GM12892 (cell line): ENCODE data around the gene SLC38A1.

Experiments
- POLR2A ChIP-seq: IDR thresholded peaks from 2 replicates; pipeline ENCODE4 v1.6.1; 2011; ENCODE audit warnings: low read depth, low read length, control low read depth
- POLR2AphosphoS5 ChIP-seq: IDR thresholded peaks from 2 replicates; pipeline ENCODE4 v1.6.1; 2011; ENCODE audit warnings: low read depth, low read length, control low read depth
- TAF1 ChIP-seq: IDR thresholded peaks from 2 replicates; pipeline ENCODE4 v1.6.1; 2011; ENCODE audit warnings: low read depth, mild to moderate bottlenecking, control low read depth, low read length, borderline replicate concordance

GRCh38 chr12:46260124-46260912 lies 8.5 kb downstream of the SLC38A1 start:
- TF ChIP-seq POLR2A (no peak), POLR2AphosphoS5 (no peak), TAF1 (no peak)
